ENCODE results near the gene KLHL42.
A peak's percentile ranks its signal among the peaks of the same experiment; 100 is the strongest.
"Not testable (repeated sequence)": the region's sequence is repeated elsewhere in the genome, so short reads cannot be mapped to it uniquely, and the experiment has no call there.

KLHL42 gene

GRCh38 chr12:27817766-27818165 is 37.7 kb downstream of the KLHL42 start:
- DNase-seq (ENCODE audit: low read depth, low spot score) = no peak

GRCh38 chr12:27818401-27818918 is 38.4 kb downstream of the KLHL42 start:
- DNase-seq (ENCODE audit: low read depth, low spot score) = no peak

- DNase-seq (ENCODE audit: low read depth, low spot score) = no peak
These were observed 40.5 kb downstream of the KLHL42 start for GRCh38 chr12:27820564-27820963.

GRCh38 chr12:27821259-27821973 is 41.4 kb downstream of the KLHL42 start:
- no peak for DNase-seq (ENCODE audit: low read depth, low spot score)

GRCh38 chr12:27822076-27822712 is 42.2 kb downstream of the KLHL42 start:
- peak; percentile 20 for DNase-seq (ENCODE audit: low read depth, low spot score)

- DNase-seq (ENCODE audit: low read depth, low spot score) = no peak
These were observed 43.0 kb downstream of the KLHL42 start for GRCh38 chr12:27823038-27823437.

- DNase-seq (ENCODE audit: low read depth, low spot score) = no peak
These were observed 44.3 kb downstream of the KLHL42 start for GRCh38 chr12:27824126-27824842.

GRCh38 chr12:27826076-27826475 is 46.0 kb downstream of the KLHL42 start:
- DNase-seq (ENCODE audit: low read depth, low spot score) = no peak

- DNase-seq (ENCODE audit: low read depth, low spot score) = no peak
These were observed 48.2 kb downstream of the KLHL42 start for GRCh38 chr12:27828196-27828595.

GRCh38 chr12:27838543-27839185 is 58.6 kb downstream of the KLHL42 start:
- DNase-seq (ENCODE audit: low read depth, low spot score) = no peak

- no peak for DNase-seq (ENCODE audit: low read depth, low spot score)
These were observed 60.4 kb downstream of the KLHL42 start for GRCh38 chr12:27840229-27840999.

GRCh38 chr12:27841392-27841882 is 61.4 kb downstream of the KLHL42 start:
- no peak for DNase-seq (ENCODE audit: low read depth, low spot score)

- DNase-seq (ENCODE audit: low read depth, low spot score) = no peak
These were observed 63.7 kb downstream of the KLHL42 start for GRCh38 chr12:27843714-27844245.

GRCh38 chr12:27844366-27845090 is 64.5 kb downstream of the KLHL42 start:
- DNase-seq (ENCODE audit: low read depth, low spot score) = no peak

- DNase-seq (ENCODE audit: low read depth, low spot score) = no peak
These were observed 65.2 kb downstream of the KLHL42 start for GRCh38 chr12:27845187-27845586.

- DNase-seq (ENCODE audit: low read depth, low spot score) = not testable (repeated sequence)
These were observed 65.7 kb downstream of the KLHL42 start for GRCh38 chr12:27845706-27846105.

- DNase-seq (ENCODE audit: low read depth, low spot score) = not testable (repeated sequence)
These were observed 67.3 kb downstream of the KLHL42 start for GRCh38 chr12:27847293-27847692.

GRCh38 chr12:27851311-27851710 is 71.3 kb downstream of the KLHL42 start:
- DNase-seq (ENCODE audit: low read depth, low spot score) = no peak

- DNase-seq (ENCODE audit: low read depth, low spot score) = no peak
These were observed 72.1 kb downstream of the KLHL42 start for GRCh38 chr12:27852117-27852516.

Measured in activated naive CD8-positive, alpha-beta T cell treated with anti-CD3 and anti-CD28 coated beads, Interleukin-2, amount 50 U/mL, for 16 hours (primary cell).